Psoas muscle (tissue), 8 donors: ENCODE measurements around the gene SLCO4A1. TPM values are rescaled to one million over a fixed set of nuclear protein-coding genes. Genes with fewer than 3 reads are reported as not detected.
A peak's percentile ranks its signal among the peaks of the same experiment; 100 is the strongest.
"Not testable (repeated sequence)": the region's sequence is repeated elsewhere in the genome, so short reads cannot be mapped to it uniquely, and the experiment has no call there.

Experiments used
- ATAC-seq, 4 donors: fragments of 200-7000 bp; cut with Tn5 transposase; one replicate each; pipeline ENCODE4 v1.9.1; 2020; ENCODE audit warnings: moderate library complexity in 3 of 4, mild to moderate bottlenecking in 2 of 4
- DNase-seq, 2 donors: peaks; one replicate each; pipeline ENCODE4 v3.0.0-alpha.2; 2020
- H3K27ac ChIP-seq: fragments of 200-600 bp; one replicate; pipeline ENCODE4 v1.8.0; 2022
- H3K27me3 ChIP-seq, 3 donors: fragments of 200-600 bp in 1 of 3; one replicate each; pipeline versions ENCODE4 v1.6.1 to v1.8.0; 2013 to 2022; ENCODE audit warnings: low read length in 2 of 3, mild to moderate bottlenecking in 2 of 3, moderate library complexity in 1 of 3; ENCODE audit not compliant: insufficient read depth in 3 of 3
- H3K36me3 ChIP-seq, 2 donors: fragments of 200-600 bp in 1 of 2; one replicate each; pipeline versions ENCODE4 v1.6.1 to v1.8.0; 2013 to 2022; ENCODE audit warnings: low read depth in 1 of 2, mild to moderate bottlenecking in 1 of 2, moderate library complexity in 1 of 2; ENCODE audit not compliant: insufficient read depth in 1 of 2
- H3K4me1 ChIP-seq: fragments of 200-600 bp; one replicate; pipeline ENCODE4 v1.8.0; 2022
- H3K4me3 ChIP-seq: fragments of 200-600 bp; one replicate; pipeline ENCODE4 v1.8.0; 2022; ENCODE audit warnings: mild to moderate bottlenecking
- H3K9me3 ChIP-seq: fragments of 200-600 bp; one replicate; pipeline ENCODE4 v1.8.0; 2022
- WGBS, 3 donors: extraction: QIAGEN DNeasy Blood & Tissue Kit; methylation state at CpG; one replicate each; pipeline versions ENCODE4 v1.1.6 to v1.1.7; 2013; 5-methylcytosine and 5-hydroxymethylcytosine counted together
- intact Hi-C, 2 donors: fragments of 100-400 bp; cut with DNase I; formaldehyde crosslinking; loops; one replicate each; pipeline versions ENCODE4 v1.11.0 to v1.14.2; 2022
- polyA plus RNA-seq, 3 donors: library from polyadenylated mRNA; stranded (reverse); fragments of 200-250 nt; gene quantifications; one replicate each; pipeline ENCODE4 v1.2.3, GENCODE V29; 2013
- total RNA-seq, 4 donors: library from RNA; stranded (reverse); fragmentation: NEBNext Ultra II Directional in 2 of 4; extraction: Animal tissue kit (Norgen Biotek cat#: 25700) in 2 of 4; gene quantifications; one replicate each; pipeline versions ENCODE4 v1.2.1 to v1.2.4, GENCODE V29; 2021 to 2023
- TF ChIP-seq, protein P1 (sequence below): fragments of 200-600 bp; IDR thresholded peaks from one replicate; pipeline ENCODE4 v1.8.0; 2022; ENCODE audit warnings: antibody characterized with exemption
- donor health status: healthy with polysubstance abuse.
- donor health status: DM: no; HTN: no; CAD: no; lungs with moderate emphysema.
- donor health status: Bipolar disorder and iron deficiency.
- donor health status: healthy.
- donor health status: DM: yes; HTN: yes; CAD: no.
- donor health status: DM: no; HTN: no; CAD: no.
- donor health status: DM: no; HTN: no; CAD: no.
- donor health status: DM: yes; HTN: yes; CAD: no.

SLCO4A1 gene
- total and polyA plus RNA-seq, 7 donors: 5.3 to 38.5 (median 9.8) TPM

DNA sequence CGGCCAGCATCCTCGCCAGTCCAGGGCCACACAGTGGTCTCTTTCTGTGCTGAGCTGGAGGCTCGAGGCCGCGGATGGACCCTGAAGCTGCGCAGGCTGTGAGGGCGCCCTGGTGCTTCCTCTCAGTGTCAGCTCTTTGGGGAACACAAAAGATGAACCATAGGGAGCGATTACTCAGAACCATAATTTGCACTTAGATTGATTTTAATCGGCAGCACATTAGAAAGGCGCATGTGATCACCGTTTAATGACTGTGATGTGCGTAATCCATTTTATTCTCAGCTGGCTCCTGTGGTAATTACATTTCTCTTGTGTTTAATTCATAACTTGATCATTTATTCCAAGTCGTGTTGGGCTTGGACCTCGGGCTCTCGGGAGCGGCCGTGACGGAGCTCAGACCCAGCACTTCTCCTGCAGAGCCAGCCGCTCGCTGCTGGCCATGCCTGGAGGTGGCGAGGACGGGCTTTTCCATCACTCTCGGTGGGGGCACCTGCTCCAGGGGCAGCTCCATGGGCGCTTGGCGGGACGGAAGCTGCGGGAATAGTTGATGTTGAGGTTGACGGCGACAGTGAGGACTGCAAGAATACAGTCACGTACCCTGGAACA lies 40.7 kb downstream of the SLCO4A1 start:
- Histone ChIP-seq H3K27me3 (peaks cover 0 to 41% (median 10%) of the 10 kb centered on the region in 3 donors), H3K4me3 (no peak overlapping the region), H3K9me3 (peaks cover 8% of the 10 kb centered on the region), H3K36me3 (no peaks in the 10 kb centered on the region), H3K27ac (no peak overlapping the region), H3K4me1 (no peaks in the 10 kb centered on the region)
- intact Hi-C loops: no loop called here
- TF ChIP-seq, protein P1, sequence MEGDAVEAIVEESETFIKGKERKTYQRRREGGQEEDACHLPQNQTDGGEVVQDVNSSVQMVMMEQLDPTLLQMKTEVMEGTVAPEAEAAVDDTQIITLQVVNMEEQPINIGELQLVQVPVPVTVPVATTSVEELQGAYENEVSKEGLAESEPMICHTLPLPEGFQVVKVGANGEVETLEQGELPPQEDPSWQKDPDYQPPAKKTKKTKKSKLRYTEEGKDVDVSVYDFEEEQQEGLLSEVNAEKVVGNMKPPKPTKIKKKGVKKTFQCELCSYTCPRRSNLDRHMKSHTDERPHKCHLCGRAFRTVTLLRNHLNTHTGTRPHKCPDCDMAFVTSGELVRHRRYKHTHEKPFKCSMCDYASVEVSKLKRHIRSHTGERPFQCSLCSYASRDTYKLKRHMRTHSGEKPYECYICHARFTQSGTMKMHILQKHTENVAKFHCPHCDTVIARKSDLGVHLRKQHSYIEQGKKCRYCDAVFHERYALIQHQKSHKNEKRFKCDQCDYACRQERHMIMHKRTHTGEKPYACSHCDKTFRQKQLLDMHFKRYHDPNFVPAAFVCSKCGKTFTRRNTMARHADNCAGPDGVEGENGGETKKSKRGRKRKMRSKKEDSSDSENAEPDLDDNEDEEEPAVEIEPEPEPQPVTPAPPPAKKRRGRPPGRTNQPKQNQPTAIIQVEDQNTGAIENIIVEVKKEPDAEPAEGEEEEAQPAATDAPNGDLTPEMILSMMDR: no peak
- DNase-seq: no peak
- 59 to 70% (median 67%) methylated on average over 30 of the region's 30 CpGs for WGBS, 3 donors
- ATAC-seq: no peak

DNA sequence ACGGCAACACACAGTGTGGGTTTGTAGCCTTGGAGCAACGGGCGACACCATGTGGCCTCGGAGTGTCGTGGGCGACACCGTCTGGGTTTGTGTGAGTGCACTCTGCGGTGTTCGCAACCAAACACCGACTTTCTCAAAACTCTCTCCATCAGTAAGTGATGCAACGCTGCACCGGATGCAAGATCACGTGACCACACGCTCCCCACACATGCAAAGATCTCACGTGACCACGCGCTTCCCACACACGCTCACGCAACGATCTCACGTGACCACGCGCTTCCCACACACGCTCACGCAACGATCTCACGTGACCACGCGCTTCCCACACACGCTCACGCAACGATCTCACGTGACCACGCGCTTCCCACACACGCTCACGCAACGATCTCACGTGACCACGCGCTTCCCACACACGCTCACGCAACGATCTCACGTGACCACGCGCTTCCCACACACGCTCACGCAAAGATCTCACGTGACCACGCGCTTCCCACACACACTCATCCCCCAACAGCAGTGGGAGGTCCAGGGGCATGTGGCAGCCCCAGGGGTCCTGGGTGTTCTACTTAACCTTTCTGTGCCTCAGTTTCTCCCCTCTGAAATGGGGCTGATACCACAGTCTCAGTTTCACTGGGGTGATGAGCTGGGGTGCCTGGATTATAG lies 41.5 kb downstream of the SLCO4A1 start:
- H3K27me3 ChIP-seq: peaks cover 0 to 41% (median 11%) of the 10 kb centered on the region in 3 donors
- H3K9me3 ChIP-seq, DNase-seq, H3K27ac ChIP-seq, intact Hi-C loops, H3K36me3 ChIP-seq, H3K4me1 ChIP-seq, H3K4me3 ChIP-seq, ATAC-seq: not testable (repeated sequence)
- 92 to 96% (median 95%) methylated on average over 37 to 41 of the region's 52 CpGs for WGBS, 3 donors

DNA sequence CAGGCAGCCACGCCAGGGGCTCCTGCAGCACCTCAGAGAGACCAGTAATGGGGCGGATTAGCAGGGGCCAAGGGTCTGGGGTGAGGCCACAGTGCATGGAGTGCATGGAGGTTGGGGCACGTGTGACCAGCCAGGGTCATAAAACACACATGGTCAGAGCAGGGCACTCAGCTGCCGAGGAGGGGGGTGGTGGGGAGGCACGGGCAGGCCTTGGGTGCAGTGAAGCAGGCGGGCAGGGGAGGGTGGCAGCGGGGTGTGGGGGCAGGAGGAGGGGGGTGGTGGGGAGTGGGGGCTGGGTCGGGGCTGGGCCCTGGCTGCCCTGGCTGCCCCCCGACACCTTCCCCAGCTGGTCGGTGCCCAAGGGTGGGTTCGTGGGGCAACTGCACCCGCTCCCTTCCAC lies 42.7 kb downstream of the SLCO4A1 start:
- ATAC-seq: no peak
- DNase-seq: no peak
- TF ChIP-seq, protein P1: no peak
- Histone ChIP-seq H3K4me1 (no peaks in the 10 kb centered on the region), H3K36me3 (no peaks in the 10 kb centered on the region), H3K4me3 (no peak overlapping the region), H3K27ac (no peak overlapping the region), H3K27me3 (peaks cover 0 to 43% (median 13%) of the 10 kb centered on the region in 3 donors), H3K9me3 (peaks cover 4% of the 10 kb centered on the region)
- intact Hi-C loops: loop anchor here in 1 of 2 donors (5.0 kb wide), 1 partner anchor 87 kb away; no protein-coding TSS in a partner anchor
- 67 to 81% (median 75%) methylated on average over 6 to 12 of the region's 12 CpGs for WGBS, 3 donors

DNA sequence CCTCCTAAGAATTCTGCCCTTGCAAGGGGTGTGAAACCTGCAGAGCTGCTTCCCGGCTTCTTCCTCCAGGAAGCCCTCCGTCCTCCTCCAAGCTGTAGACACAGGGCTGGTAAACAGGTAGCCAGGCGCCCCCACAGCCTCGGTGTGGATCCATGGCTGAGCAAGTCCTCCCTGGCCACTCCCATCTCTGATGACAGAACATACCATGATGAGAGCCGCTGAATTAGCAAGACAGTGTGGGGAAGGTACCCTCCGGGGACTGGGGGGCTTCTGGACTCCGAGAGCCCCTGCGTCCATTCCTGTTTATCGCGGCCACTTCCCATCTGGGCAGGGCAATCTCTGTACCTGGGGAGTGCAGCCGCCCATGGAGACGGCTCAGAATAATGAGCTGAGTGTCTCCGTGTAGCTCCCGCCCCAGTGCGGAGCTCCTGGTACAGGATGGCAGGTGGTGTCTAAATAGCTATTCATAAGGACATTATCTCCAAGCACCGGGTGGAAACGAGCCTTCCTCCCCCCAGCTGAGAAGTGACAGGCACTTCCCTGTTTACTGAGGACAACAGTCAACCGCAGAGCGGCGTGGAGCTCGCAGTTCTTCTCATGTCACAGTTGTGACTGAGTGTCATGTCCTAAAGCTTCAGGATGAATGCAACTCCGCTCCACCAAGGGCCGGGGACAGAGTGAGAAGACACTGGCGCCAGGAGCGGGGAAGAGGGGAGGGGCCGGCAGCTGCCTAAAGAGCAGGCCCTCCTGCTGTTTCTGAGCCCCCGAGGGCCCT lies 43.7 kb downstream of the SLCO4A1 start:
- Histone ChIP-seq H3K27ac (no peak overlapping the region), H3K4me3 (no peak overlapping the region), H3K9me3 (no peaks in the 10 kb centered on the region), H3K27me3 (peaks cover 0 to 47% (median 13%) of the 10 kb centered on the region in 3 donors), H3K36me3 (no peaks in the 10 kb centered on the region), H3K4me1 (no peaks in the 10 kb centered on the region)
- no peak for DNase-seq
- TF ChIP-seq, protein P1: no peak
- peak in 1 of 4 donors; percentile 15 for ATAC-seq
- WGBS, 3 donors: 40 to 46% (median 43%) methylated on average over 26 to 27 of the region's 27 CpGs
- intact Hi-C loops: loop anchor here in 1 of 2 donors (5.0 kb wide), 1 partner anchor 86 kb away; no protein-coding TSS in a partner anchor
